Activated T-helper 17 cell treated with anti-CD3 and anti-CD28 coated beads, Interleukin-2, amount 50 U/mL, for 72 hours (primary cell): ENCODE data around the gene BBS1. TPM values are rescaled to one million over a fixed set of nuclear protein-coding genes. Genes with fewer than 3 reads are reported as not detected.
"Not testable (repeated sequence)": the region's sequence is repeated elsewhere in the genome, so short reads cannot be mapped to it uniquely, and the experiment has no call there.

Experiments used
- ATAC-seq: fragments of 150-1000 bp; cut with Tn5 transposase; replicated peaks from 2 replicates; pipeline ENCODE4 v1.10.0; 2021; ENCODE audit warnings: mild to moderate bottlenecking, moderate library complexity
- H3K27ac Mint-ChIP-seq: one replicate; pipeline ENCODE4 v1.8.0; 2022; ENCODE audit warnings: mixed read lengths
- H3K27me3 Mint-ChIP-seq: one replicate; pipeline ENCODE4 v1.8.0; 2022; ENCODE audit warnings: mixed read lengths
- H3K36me3 Mint-ChIP-seq: one replicate; pipeline ENCODE4 v1.8.0; 2022; ENCODE audit warnings: low read depth, mild to moderate bottlenecking, mixed read lengths
- H3K4me1 Mint-ChIP-seq: one replicate; pipeline ENCODE4 v1.8.0; 2022; ENCODE audit warnings: mixed read lengths
- H3K4me3 Mint-ChIP-seq: one replicate; pipeline ENCODE4 v1.8.0; 2022; ENCODE audit warnings: mild to moderate bottlenecking, mixed read lengths
- H3K9me3 Mint-ChIP-seq: one replicate; pipeline ENCODE4 v1.8.0; 2022; ENCODE audit warnings: mixed read lengths
- total RNA-seq, 2 donors: library from RNA; stranded (reverse); gene quantifications; one replicate each; pipeline ENCODE4 v1.2.3, GENCODE V29; 2022

BBS1 gene
- total RNA-seq, 2 donors from 2014 or later = 16.4 to 17.2 TPM

DNA sequence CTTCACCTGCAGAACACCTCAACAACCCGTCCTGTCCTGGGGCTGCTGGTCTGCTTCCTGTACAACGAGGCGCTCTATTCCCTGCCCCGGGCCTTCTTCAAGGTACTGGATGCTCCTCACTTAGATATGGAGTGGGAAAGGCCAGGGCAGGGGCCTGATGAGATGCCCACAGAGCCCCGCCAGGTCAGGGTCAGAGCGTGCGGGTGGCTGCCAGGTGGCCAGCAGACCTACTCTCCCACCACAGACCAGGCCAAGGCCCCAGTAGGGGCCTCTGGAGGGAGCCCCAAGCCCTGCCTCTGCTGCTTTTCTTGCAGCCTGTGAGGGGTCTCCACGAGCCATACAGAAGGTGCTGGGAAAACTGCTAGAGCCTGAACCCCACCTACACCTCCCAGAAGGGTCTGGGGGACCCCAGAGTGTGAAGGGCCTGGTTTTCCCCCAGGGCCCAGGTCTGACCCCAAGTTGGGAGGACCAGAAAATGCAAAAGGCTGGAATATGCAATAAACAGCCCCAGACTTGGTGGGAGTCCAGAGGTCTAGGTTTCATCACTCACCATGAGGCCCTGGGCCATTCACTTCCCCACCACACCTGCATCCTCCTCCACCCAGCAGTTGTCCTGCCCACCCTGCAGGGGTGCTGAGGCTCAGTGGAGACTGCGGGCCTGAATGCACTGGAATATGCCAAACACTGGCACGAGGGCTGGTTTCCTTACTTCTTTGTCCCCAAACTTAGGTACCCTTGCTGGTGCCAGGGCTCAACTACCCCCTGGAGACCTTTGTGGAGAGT is 20.7 kb downstream of the BBS1 start:
- peaks cover 35% of the 10 kb centered on the region for H3K36me3 Mint-ChIP-seq
- no peaks in the 10 kb centered on the region for H3K27me3 Mint-ChIP-seq
- H3K9me3 Mint-ChIP-seq = no peaks in the 10 kb centered on the region
- no peak for ATAC-seq
- H3K4me3 Mint-ChIP-seq = no peak overlapping the region
- H3K4me1 Mint-ChIP-seq = peaks cover 6% of the 10 kb centered on the region
- no peak overlapping the region for H3K27ac Mint-ChIP-seq

- Mint-ChIP-seq H3K27me3 (no peaks in the 10 kb centered on the region), H3K9me3 (no peaks in the 10 kb centered on the region), H3K36me3 (peaks cover 40% of the 10 kb centered on the region), H3K4me3 (no peak overlapping the region), H3K4me1 (peaks cover 6% of the 10 kb centered on the region), H3K27ac (no peak overlapping the region)
- ATAC-seq = no peak
Observed at GRCh38 chr11:66531841-66532240, 21.4 kb downstream of the BBS1 start.

GRCh38 chr11:66532784-66533183 is 22.3 kb downstream of the BBS1 start:
- Mint-ChIP-seq H3K27ac (no peak overlapping the region), H3K4me3 (no peak overlapping the region), H3K4me1 (peaks cover 6% of the 10 kb centered on the region), H3K36me3 (peaks cover 46% of the 10 kb centered on the region), H3K9me3 (no peaks in the 10 kb centered on the region), H3K27me3 (no peaks in the 10 kb centered on the region)
- ATAC-seq = no peak

DNA sequence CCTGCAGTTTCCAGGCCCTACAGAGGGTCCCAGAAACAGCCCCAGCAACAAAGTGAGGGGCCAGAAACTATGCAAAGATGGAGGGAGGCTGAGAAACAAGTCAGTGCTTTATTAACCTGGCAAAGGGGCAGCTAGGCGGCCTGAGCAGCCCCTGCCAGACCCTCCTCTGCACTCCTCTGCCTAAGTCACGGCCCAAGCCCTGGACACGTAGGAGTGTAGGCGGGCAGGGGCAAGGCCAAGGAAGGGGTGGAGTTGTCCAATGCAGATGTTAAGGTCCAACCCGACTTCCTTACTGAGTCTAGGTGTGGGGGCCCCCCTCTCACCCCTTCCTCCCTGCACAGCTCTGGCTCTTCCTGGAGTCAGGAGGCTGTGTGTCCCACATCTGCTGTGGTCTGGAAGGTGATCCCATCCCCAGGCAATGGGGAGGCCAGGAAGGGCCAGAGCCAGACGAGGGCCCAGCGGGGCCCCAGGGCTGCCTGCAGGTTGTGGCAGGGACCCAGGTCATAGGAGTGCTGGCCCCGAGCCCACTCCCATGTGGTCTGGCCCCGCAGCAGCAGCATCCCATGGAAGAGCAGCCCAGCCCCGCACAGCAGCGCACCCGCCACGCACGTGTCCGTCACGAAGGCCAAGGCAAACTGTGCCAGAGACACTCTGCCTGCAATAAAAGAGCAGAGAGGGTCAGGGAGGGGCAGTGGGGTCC is 28.9 kb downstream of the BBS1 start:
- Mint-ChIP-seq H3K9me3 (no peaks in the 10 kb centered on the region), H3K27me3 (no peaks in the 10 kb centered on the region), H3K4me3 (no peak overlapping the region), H3K4me1 (peaks cover 24% of the 10 kb centered on the region), H3K27ac (no peak overlapping the region), H3K36me3 (peaks cover 72% of the 10 kb centered on the region)
- ATAC-seq = no peak

- H3K4me3 Mint-ChIP-seq = no peak overlapping the region
- H3K4me1 Mint-ChIP-seq = peaks cover 26% of the 10 kb centered on the region
- no peaks in the 10 kb centered on the region for H3K27me3 Mint-ChIP-seq
- peaks cover 69% of the 10 kb centered on the region for H3K36me3 Mint-ChIP-seq
- no peak overlapping the region for H3K27ac Mint-ChIP-seq
- H3K9me3 Mint-ChIP-seq = no peaks in the 10 kb centered on the region
- no peak for ATAC-seq
Observed at GRCh38 chr11:66539870-66540213, 29.4 kb downstream of the BBS1 start.

GRCh38 chr11:66540598-66540997 is 30.2 kb downstream of the BBS1 start:
- peaks cover 31% of the 10 kb centered on the region for H3K4me1 Mint-ChIP-seq
- H3K27ac Mint-ChIP-seq = not testable (repeated sequence)

DNA sequence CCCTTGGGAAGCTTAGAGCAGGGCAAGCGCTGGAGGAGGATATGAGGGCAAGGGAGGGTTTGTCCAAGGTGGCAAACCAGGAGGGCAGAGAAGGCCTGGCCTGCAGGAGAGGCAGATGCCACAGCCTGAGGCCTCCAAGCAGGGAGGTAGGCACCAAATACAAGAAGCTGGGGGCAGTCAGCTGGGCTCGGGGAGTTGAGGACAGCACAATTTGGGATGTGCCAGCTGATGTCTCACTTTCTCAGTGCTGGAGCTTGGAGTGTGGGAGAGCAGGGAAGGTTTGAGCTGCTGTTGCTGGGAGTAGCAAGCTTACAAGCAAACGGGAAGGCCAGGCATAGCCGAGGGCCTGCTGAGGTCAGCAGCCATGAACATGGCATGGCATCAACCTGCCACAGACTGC is 31.5 kb downstream of the BBS1 start:
- Mint-ChIP-seq H3K36me3 (peaks cover 49% of the 10 kb centered on the region), H3K9me3 (no peaks in the 10 kb centered on the region), H3K27ac (peak overlapping the region; percentile 85), H3K4me3 (peak overlapping the region; percentile 95), H3K27me3 (no peaks in the 10 kb centered on the region), H3K4me1 (peaks cover 31% of the 10 kb centered on the region)
- no peak for ATAC-seq

More at GRCh38 chr11:66540598-66540997, 30.2 kb downstream of the BBS1 start:
- ATAC-seq, H3K27me3 Mint-ChIP-seq, H3K9me3 Mint-ChIP-seq, H3K4me3 Mint-ChIP-seq: not testable (repeated sequence)
- H3K36me3 Mint-ChIP-seq = peaks cover 62% of the 10 kb centered on the region

DNA sequence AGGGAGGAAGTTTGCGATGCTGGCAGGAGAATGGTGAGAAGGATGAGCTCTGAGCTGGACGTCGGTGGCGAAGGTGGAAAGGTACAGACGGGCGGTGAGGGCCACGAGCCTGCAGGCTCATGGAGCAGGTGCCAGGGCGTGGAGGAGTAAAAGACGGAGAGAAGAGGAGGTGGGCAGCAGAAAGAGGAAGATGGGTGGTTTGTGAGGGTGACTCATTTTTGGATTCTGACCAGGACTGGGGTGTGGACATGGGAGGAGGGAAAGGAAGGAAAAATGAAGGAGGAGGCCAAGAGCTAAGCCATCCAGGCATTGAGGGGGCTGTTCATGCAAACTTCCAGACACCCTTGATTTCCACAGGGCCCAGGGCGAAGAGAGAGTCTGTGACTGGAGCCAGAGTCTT is 31.9 kb downstream of the BBS1 start:
- Mint-ChIP-seq H3K36me3 (peaks cover 44% of the 10 kb centered on the region), H3K27ac (peak overlapping the region; percentile 85), H3K27me3 (no peaks in the 10 kb centered on the region), H3K4me3 (peak overlapping the region; percentile 95), H3K9me3 (no peaks in the 10 kb centered on the region), H3K4me1 (peaks cover 31% of the 10 kb centered on the region)
- no peak for ATAC-seq

DNA sequence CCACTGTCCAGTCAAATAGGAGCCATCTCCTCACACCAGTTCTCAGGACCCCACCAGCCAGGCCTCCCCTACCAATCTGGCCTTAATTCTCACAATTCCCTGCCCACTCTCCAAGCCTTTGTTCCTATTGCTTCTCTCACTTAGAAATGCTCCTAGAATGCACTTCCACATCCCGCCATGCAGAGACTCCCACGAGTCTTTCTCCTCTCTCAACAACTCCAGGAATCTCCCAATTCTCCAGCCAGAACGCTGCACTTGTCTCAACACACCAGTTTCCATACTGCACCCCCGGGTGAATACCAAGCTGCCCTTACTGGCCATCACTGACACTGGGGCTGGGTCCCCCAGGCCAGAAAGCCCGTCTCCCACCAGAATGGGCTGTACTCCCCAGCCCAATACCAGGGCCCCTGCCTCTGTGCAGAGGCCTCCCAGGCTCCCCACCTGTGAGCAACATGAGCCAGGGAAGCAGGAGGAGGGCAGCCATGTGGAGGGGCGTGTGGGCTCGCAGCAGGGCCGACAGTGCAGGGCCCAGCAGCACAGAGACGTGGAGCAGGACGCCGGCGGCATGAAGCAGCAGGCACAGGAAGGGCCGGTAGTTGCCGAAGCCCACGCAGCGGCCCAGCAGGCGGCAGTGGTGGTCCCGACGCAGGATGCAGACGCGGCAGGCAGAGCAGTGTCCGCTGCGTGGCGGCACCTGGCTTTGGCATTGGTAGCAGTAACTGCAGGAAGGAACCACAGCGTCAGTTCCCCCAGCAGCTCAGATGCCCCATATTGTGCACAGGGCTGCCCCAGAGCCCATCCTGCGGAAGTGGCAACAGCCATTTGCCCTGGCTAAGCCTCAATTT is 33.0 kb downstream of the BBS1 start:
- Mint-ChIP-seq H3K4me3 (peak overlapping the region; percentile 95), H3K9me3 (no peaks in the 10 kb centered on the region), H3K27me3 (no peaks in the 10 kb centered on the region), H3K4me1 (peaks cover 31% of the 10 kb centered on the region), H3K36me3 (peaks cover 38% of the 10 kb centered on the region), H3K27ac (peak overlapping the region; percentile 85)
- peak; percentile 6 for ATAC-seq

GRCh38 chr11:66544952-66545351 is 34.5 kb downstream of the BBS1 start:
- ATAC-seq, H3K27me3 Mint-ChIP-seq, H3K9me3 Mint-ChIP-seq: not testable (repeated sequence)
- Mint-ChIP-seq H3K4me1 (peaks cover 31% of the 10 kb centered on the region), H3K36me3 (peaks cover 30% of the 10 kb centered on the region), H3K27ac (peak overlapping the region; percentile 92), H3K4me3 (peak overlapping the region; percentile 95)

DNA sequence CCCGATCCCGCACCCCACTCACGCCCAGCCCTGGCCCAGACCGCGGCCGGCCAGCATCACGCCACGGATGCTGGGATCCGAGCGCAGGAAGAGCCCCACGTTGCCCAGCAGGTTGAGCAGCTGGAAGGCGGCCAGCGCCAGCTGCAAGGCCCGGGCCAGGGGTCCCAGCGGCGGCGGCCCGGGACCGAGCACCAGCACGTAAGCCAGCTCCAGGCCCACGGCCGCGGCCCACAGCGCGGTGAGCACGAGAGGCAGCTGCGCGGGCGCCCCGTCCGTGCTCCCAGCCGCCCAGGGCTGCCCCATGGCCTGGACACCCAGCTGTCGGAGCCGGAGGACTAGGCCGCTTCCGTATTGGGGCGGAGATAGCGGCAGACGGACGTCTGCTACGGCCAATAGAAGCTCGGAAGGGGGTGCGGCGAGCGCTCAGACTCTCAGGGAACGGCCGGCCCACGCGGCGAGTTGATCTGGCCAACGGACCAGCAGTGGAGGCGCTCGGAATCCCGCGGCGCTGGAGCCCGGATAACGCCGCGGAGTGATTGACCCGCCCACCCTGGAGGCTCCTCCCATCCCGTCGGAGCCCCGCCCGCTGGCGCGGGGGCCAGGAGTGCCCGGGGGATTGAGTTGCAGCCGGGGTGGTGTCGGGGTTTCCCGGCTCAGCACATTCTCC is 35.4 kb downstream of the BBS1 start, which contains the start of gene ZDHHC24:
Gene ZDHHC24 (minus strand): TSS at position 348 of the 667 bp plus-strand sequence. CDS start 45 bp downstream, at position 303.
- peak within 1 kb of the TSS; percentile 92 for H3K27ac Mint-ChIP-seq
- H3K36me3 Mint-ChIP-seq = peaks cover 28% of the 10 kb centered on the region
- H3K27me3 Mint-ChIP-seq = no peaks in the 10 kb centered on the region
- H3K4me3 Mint-ChIP-seq = peak within 1 kb of the TSS; percentile 95
- H3K4me1 Mint-ChIP-seq = peaks cover 31% of the 10 kb centered on the region
- peak; percentile 96 for ATAC-seq
- H3K9me3 Mint-ChIP-seq = no peaks in the 10 kb centered on the region

DNA sequence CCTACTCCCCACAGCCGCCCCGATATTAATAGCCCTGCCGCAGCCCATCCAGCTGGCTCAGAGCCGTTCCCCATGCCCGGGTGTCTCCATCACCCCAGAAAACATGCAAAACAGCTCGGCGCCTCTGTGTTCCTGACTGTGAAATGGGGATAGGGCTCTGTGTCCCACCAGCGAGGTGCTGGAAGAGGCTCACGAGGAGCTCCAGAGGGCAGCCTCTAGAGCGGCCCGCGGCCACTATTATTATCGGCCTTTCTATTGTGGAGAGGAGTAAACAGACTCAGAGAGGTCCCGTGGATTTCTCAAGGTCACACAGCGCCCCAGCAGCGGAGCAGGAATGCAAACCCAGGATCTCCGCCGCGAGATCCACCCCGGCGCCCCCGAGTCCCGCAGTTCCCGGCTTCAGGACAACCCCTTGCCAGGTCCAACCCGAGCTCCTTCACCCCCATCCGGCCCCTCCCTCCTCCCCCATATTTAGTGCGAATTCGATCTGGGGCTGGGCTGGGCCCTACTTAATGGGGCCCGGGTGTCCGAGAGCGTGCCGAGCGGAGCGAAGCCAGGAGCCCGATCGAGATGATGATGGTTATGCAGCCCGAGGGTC is 36.0 kb downstream of the BBS1 start, which contains the start of gene ACTN3:
Gene ACTN3 (plus strand): TSS at position 536 of the 598 bp plus-strand sequence. CDS start 35 bp downstream, at position 571.
- H3K36me3 Mint-ChIP-seq = peaks cover 22% of the 10 kb centered on the region
- H3K27me3 Mint-ChIP-seq = no peaks in the 10 kb centered on the region
- no peaks in the 10 kb centered on the region for H3K9me3 Mint-ChIP-seq
- H3K4me1 Mint-ChIP-seq = peaks cover 30% of the 10 kb centered on the region
- H3K4me3 Mint-ChIP-seq = peak within 1 kb of the TSS; percentile 95
- peak within 1 kb of the TSS; percentile 81 for H3K27ac Mint-ChIP-seq
- ATAC-seq = peak; percentile 11

DNA sequence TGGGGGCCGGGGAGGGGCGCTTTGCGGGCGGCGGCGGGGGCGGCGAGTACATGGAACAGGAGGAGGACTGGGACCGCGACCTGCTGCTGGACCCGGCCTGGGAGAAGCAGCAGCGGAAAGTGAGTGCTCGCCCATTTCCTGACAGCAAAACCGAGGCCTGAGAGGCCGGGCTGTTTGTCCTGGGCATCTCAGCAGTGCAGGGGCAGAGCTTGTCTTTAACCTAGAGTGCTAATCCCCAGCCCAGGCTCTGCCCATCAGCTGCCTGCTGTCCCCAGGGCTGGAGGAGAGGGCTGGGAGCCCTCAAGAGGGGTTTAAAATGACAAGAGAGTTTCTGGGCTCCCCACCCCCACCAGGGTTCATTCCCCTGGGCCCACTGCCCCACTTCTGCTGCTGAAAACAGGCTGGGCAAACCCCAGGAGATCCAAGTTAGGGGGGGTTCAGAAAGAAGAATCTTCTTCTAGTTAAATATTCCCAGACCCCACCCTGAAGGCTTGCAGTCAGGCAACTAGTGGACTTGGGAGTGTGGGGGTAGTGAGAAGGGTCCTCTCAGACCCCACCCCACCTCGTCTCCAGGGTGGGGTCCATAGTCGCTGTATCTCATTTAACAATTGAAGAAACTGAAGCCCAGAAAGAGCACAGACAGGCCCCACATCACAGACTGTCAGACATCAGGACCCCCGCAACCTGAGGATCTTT is 36.7 kb downstream of the BBS1 start:
- H3K36me3 Mint-ChIP-seq = peaks cover 15% of the 10 kb centered on the region
- no peaks in the 10 kb centered on the region for H3K27me3 Mint-ChIP-seq
- H3K4me1 Mint-ChIP-seq = peaks cover 25% of the 10 kb centered on the region

More for the DNA sequence above, 36.7 kb downstream of the BBS1 start:
- H3K9me3 Mint-ChIP-seq = no peaks in the 10 kb centered on the region
- no peak for ATAC-seq
- H3K27ac Mint-ChIP-seq = peak overlapping the region; percentile 81
- peak overlapping the region; percentile 95 for H3K4me3 Mint-ChIP-seq
